ENCODE data around the gene SMKR1.
A peak's percentile ranks its signal among the peaks of the same experiment; 100 is the strongest.

The SMKR1 gene

DNA sequence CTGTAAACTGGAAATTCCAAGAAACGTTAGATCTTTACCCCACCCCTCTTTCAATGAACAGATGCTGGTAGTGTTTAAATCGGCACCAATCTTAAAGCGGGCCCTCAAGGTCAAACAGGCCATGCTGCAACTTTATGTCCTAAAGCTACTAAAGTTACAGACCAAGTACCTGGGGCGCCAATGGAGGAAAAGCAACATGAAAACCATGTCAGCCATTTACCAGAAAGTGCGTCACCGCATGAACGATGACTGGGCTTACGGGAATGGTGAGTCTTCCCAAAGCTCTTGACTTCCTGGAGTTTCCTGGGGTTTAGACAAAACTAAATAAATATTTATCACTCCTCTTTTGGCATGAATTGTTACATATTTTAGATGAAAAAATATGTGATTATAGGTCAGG is 19.6 kb upstream of the SMKR1 start:
- DNase-seq (ENCODE audit: low spot score): no peak

DNA sequence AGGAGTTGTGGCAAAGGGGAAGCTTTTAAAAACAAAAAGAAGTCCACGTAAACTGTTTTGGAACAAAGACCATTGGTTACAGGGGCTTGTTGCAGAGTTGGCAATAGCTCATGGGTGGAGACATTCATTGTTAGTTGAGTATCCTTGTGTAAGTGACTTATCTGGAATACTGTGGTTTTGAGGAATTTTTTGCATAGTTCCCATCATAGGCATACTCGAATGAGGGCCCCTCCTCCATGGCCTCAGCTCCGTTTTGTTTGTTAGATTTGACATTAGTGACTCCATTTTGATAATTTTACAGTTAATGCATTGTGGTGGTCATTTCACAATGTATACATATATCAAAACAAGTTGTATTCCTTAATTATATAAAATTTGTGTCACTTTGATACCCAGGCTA is 12.8 kb upstream of the SMKR1 start:
- no peak for DNase-seq (ENCODE audit: low spot score)

DNA sequence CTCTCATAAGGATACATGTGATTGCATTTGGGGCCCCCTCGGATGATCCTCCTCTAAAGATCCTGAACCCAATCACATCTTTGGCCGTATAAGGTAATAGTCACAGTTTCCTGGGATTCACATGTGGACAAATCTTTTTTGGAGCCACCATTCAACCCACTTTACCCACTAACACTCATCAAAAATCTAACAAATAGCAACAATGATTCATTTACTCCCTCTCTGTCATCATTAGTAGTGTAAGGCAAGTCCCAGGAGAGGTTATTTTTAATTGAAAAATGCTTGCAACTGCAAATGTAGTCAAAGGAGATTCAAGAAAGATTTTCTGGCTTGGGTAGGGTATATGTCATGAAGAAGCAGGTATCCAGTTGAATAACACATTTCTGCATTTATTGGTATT is 9.9 kb upstream of the SMKR1 start:
- DNase-seq (ENCODE audit: low spot score): no peak

DNA sequence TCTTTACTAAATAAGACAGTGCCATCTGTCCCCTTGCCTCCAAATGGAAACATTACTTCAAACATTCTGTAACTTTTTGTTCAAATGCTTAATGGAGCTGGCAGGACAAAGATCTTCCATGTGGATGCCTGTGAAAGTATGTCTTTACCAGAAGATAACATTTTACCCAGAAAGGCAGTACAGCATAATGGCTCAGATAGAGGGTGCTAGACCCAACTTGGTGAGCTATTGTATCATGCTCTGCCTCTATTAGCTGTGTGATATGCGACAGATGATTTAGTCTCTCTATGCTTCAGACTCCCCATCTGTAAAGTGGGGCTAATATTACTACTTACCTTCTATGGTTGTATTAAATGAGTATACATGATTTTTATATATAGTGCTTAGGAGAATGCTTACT is 8.8 kb upstream of the SMKR1 start:
- no peak for DNase-seq (ENCODE audit: low spot score)

DNA sequence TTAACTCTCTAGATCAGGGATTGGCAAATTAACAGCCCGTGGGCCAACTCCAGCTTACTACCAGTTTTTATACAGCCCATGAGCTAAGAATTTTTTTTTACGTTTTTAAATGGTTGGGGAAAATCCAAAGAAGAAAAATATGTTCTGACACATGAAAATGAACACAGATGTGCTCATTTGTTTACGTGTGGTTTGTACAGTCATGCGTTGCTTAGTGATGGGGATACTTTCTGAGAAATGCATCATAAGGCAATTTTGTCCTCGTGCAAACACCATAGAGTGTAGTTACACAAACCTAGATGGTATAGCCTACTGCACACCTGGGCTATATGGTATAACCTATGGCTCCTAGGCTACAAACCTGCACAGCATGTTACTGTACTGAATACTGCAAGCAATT is 8.3 kb upstream of the SMKR1 start:
- DNase-seq (ENCODE audit: low spot score): no peak

DNA sequence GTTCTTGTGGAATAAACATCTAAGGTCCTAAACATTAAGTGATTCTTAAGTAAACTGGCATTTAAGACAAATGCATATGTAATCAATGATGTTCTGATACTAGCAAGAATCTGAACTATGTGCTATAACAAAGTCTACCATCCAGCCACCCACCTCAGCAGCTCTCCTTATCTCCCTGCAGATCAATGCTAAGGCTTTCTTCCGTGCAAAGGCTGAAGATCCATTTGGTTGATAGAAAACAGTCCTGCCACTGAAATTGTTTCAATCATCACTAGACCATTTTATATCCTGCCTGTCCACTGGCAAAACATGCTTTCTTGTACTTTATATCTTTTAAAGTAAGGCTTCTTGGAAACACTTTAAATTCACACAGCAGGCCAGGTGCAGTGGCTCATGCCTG is 6.3 kb upstream of the SMKR1 start:
- no peak for DNase-seq (ENCODE audit: low spot score)

DNA sequence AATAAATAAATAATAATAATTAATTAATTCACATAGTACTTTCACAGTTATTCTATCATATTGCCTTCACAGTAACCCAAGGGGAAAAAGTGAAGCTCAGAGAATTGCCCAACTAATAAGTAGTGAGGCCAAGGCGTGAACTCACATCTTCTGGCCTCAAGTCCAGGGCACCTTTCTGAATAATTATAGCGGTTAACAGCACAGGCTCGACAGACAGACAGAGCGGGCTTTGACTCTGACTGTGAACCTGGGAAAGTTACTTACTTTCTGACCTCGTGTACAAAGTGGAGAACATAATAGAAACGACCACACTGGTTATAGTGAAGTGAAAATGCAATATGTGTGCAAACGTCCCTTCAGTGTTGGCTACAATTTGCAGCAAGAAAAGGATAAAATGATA is 5.7 kb upstream of the SMKR1 start:
- DNase-seq (ENCODE audit: low spot score): no peak

DNA sequence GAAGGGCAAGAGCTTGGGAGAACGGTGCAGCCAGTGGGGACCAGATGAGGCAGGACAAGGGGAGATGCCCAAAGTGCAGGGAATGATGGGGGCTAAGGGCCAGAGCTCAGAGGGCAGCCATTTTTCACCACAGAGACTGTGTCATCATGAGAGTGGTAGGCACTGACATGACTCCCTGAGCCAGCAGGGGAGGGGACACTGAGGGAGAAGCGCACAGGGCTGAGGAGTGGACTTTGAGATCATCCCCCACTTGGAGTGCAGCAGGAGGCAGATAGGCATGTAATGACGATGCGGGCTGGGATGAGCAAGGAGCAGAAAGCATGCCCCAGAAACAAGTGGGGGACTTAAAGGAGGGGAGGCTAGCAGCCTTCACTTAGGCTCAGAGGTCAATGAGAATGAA is 5.2 kb upstream of the SMKR1 start:
- no peak for DNase-seq (ENCODE audit: low spot score)

DNA sequence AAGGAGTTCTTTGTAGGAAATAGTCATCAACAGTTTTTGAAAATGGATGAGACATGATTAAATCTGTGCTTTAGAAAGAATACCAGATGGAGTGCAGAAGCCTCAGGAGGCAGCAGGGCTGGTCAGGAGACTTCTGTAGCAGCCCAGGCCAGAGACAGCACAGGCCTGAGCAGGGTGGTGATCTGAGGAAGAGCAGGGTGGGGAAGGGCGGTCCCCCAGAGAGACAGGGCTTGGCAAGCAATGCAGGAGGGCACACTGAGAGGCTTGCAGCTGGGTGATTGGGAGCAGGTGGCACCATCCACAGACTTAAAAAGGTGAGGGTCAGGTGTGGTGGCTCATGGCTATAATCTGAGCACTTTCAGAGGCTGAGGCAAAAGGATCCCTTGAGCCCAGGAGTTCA is 4.3 kb upstream of the SMKR1 start:
- no peak for DNase-seq (ENCODE audit: low spot score)

DNA sequence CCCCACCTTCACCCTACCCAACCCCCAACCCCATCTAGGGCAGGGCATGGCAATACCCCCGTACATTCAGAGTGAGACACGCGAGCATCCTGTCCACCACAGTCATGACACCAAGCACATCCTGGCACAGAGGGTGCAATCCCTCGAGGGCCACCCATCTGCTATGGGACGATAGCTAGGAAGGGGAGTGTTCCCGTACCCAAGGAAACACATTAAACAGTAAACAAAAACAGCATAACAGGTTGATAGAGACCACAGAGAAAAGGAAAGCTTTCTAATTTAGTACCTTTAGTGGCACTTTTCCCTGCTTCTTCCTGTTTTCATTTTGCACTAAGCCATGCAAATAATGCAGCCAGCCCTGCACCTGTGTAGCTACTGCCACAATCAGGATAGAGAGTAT is 2.3 kb upstream of the SMKR1 start:
- no peak for DNase-seq (ENCODE audit: low spot score)

DNA sequence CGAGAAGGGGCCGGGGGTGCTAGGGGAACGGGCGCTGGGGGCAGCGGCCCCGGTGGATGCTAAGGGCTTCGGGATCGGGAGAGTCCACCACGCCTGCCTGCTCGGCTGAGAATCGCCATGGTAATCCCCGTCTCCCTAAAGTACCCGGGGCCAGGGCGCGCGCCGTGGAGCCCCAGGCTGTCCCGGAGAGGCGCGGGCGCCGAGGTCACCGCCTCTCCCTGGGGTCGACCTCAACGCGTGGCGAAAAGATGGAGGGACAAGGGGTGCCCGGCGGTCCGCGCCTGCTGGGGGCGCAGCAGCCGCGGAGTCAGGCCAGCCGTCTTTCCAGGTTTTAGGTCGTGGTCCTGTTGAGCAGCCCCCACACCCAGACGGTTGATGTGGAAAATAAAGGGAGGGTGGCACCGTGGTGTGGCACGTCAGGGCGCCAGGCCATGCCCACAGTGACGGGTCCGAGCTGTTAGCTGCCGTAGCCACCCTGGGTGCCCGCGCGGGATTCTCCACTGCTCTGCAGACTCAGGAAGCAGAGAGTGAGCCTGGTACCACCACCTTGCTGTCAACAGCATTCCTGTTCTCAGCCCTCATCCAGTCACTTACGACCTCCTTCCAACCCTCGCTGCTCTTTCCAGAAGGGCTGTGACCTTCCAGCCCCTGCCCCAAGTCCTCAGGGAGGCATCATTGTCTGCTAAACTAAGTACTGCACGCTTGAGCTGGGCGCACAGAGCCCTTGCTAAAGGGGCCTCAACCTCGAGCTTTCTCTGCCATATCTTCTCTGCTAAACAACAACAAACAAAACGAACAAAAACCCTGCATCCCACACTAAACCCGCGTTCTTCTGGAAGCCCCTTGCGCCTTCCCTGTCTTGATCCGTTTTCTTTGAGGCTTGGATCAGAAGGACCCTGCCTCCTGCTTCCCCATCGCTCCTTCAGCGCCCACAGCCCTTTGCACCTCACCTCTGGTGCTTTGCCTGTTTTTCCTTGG is 666 bp downstream of the SMKR1 start:
- peak; percentile 35 for DNase-seq (ENCODE audit: low spot score)

DNA sequence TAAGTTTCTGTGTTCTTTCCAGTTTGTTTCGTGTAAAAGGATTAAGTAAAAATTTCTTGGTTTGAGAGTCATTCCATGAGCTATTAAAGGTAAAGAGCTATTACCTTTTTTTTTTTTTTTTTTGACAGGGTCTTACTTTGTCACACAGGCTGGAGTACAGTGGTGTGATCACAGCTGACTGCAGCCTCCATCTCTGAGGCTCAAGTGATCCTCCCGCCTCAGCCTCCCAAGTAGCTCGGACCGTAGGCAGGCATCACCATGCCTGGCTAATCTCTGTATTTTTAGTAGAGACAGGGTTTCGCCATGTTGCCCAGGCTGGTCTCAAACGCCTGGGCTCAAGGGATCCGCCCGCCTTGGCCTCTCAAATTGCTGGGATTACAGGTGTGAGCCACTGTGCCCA is 1.4 kb downstream of the SMKR1 start:
- DNase-seq (ENCODE audit: low spot score): no peak

DNA sequence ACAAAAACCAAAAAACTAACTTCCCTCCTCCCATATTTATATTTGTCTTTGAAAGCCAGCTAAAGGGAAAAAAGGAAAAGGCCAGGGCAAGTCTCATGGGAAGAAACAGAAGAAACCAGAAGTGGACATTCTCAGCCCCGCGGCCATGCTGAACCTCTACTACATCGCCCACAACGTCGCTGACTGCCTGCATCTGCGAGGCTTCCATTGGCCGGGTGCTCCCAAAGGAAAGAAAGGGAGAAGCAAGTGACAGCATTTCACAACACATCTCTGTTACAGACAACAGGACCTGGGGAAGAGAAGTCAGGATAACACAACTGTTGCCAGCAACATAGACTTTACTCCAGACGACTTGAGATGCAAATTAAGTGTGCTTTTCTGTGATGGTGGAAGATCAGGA is 9.9 kb downstream of the SMKR1 start:
- DNase-seq (ENCODE audit: low spot score): no peak

DNA sequence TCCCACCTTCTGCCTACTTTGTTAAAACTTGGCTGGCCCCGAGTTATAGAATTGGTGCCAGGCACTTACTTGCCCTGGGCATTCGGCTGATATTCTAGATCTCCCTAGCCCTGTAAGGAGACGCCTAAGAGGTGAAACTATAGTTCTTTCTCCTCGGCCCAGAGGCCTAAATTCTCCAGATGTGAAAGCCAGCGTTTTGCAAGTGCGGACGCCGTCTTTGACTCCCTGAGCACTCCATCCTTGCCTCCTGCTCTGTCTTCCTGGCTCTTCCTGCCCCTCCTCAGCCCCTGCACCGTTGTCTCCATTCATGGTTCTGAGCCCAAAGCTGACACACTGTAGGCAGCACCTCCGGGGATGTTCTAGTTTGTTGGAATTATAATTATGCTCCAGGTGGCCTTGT is 11.2 kb downstream of the SMKR1 start:
- no peak for DNase-seq (ENCODE audit: low spot score)

DNA sequence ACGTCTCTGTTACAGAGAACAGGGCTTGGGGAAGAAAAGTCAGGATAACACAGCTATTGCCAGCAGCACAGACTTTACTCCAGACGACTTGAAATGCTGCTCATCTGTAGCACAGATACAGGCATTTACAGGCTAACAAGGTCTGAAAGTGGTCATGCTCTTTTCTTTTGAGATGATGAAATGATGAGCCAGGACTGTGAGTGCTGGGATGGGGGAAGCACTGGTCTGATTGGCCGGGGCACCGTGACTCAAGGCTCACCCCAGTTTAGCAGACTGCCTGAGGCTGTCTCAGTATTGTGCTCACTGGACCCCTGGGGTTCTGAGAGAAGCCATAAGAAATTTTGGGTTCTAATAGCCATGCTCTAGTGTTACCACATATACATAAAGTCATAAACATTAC is 12.4 kb downstream of the SMKR1 start:
- DNase-seq (ENCODE audit: low spot score): no peak

DNA sequence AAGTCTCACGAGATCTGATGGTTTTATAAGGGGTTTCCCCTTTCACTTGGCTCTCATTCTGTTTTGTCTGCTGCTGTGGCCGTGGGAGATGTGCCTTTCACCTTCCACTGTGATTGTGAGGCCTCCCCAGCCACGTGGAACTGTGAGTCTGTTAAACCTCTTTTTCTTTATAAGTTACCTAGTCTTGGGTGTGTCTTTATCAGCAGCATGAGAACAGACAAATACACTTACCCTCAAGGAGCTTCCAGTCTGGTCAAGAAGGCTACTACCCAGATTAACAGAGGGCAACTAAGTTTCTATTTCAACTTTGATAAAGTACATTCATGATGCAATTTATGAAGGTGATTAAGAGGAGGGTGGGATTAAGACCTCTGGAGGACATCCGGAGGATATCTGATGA is 13.1 kb downstream of the SMKR1 start:
- DNase-seq (ENCODE audit: low spot score): no peak

DNA sequence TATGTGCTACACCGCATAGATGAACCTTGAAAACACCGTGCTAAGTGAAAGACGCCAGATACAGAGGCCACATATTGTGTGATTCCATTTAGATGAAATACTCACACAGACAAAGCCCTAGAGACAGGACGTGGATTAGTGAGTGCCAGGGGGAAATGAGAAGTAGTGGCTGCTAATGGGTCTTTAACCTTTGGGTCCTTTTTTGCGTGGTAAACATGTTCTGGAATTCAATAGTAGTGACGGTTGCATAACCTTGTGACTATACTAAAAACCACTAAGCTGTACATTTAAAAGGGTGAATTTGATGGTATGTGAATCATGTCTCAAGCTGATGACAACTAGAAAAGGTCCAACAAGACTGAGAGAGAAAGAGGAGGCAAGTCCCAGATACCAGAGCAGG is 15.6 kb downstream of the SMKR1 start:
- no peak for DNase-seq (ENCODE audit: low spot score)

DNA sequence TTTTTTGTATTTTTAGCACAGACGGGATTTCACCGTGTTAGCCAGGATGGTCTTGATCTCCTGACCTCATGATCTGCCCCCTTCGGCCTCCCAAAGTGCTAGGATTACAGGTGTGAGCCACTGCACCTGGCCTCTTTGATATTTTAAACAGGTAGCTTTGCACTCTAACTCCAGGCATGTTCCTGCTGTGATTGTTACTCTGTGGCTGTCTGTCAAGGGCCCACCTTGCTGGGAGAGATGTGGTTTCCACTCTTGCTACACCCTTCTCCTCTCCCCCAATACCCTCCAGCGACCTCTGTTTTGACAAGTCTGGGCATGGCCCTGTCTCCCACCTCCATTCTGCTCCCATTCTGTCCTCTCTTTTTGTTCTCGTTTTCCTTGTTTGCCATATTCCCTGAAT is 17.1 kb downstream of the SMKR1 start:
- DNase-seq (ENCODE audit: low spot score): no peak

DNA sequence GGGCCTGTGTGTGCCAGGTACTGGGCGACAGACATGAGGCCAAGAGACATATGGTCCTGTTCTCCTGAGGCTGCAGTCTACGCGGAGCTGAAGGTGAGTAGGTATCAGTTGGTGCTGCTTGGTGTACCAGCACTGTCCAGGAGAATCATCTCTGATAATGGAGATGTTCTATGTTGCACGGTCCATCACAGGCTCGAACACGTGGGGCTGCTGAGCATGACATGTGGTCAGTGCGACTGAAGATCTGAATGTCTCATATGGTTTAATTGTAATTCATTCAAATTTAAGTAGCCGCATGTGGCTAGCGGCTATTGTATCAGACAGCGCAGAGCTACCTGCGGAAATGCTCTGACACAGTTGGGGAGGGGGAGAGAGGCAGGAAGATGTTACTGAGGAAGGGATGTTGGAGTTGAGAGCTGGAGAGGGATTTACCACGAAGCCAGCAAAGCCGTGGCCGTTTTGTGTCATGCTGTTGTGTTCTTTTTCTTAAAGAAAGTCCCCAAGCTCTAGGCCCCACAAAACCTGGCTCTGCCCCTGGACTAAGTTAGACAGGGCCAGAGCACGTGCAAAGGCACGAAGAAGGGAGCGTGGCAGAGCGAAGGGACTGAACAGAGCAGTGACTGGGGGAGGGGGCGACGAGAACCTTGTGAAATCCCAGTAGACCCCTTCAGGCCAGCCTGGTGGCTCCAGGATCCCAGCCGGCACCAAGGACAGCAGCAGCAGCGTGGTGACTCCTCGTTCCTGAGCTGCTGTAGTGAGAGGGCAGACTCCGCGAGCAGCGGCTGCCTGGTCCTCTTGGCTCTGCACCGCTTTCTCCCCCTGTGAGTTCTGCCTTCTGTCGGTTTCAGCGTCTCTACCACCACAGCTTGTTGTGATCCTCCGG is 20.0 kb downstream of the SMKR1 start:
- DNase-seq (ENCODE audit: low spot score): no peak

DNA sequence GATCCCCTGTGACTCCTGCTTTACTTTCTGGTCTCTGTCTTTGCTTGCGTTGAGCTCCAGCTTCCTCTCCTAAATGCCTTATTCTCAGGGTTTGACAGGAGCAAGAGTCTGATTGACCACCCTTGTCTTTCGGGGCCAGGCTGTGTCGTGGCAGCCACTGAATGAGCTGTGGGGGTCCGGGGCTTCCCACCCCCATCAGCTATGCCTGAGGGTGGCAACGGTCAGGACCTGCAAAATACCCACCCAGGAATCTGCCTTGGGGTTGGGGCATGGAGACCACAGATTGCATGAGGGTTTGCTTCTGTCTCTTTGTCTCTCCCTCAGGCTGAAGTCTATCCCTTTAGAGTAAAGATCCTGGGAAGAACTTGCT is 20.6 kb downstream of the SMKR1 start:
- no peak for DNase-seq (ENCODE audit: low spot score)

DNA sequence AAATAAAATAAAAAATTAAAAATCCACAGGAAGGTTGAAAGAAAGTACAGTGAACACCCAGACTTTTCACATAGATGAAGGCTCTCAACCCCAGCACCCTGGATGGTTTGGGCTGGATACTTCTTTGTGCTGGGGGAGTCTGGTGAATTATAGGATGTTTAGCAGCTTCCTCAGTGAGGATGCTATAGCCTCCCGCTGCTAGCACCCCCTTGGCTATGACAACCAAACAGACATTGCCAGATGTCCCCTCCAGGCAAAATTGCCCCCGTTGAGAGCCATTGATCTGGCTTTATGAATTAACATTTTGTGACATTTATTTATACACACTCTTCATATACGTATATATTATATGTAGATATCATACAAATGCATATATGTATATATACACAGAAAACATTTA is 21.6 kb downstream of the SMKR1 start:
- DNase-seq (ENCODE audit: low spot score): no peak

DNA sequence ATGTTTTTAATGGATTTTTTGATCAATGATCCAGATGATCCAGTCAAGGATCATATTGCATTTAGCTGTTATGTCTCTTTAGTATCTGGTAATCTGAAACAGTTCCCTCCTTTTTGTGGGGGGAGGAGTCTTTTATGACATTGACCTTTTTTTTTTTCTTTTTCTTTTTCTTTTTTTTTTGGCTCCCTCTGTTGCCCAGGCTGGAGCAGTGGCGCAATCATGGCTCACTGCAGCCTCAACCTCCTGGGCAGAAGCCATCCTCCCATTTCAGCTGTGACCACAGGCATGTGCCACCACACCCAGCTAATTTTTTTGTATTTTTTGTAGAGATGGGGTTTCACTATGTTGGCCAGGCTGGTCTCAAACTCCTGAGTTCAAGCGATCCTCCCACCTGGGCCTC is 22.1 kb downstream of the SMKR1 start:
- DNase-seq (ENCODE audit: low spot score): peak; percentile 61

DNA sequence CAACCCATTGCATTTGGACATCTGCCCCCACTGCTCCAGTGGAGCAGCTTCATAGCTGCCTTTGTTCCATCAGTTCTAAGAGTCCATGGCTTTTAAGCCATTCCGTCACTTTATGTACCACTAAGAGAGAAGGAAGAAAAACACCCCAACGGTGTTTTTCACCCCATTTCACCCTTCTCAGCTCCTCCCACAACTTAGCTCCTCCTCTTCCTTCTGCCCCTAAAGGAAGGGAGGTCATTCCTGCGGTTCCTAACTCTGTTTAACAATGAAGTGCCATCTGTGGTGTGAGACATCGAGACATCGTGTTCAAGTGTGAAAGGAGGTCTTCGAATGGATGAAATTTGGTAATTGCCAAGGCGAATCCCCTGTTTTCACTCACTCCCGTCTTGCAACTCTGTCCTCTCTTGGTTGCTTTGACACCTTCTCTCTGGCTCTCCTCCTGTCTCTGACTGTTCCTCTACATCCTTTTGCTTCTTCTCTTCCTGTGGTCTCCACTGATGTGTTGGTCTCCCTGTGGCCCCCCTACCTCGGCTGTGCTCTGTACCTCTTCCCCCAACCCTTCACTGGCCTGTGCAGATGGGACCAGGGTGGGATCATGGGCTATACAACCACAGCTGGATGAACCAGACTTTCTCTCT is 23.0 kb downstream of the SMKR1 start:
- DNase-seq (ENCODE audit: low spot score): no peak

Data from SW480 (cell line).